ENCODE results near the gene PATL1.

GRCh38 chr11:59660621-59661020, 8.2 kb downstream of the PATL1 start:
- no peak for TF ChIP-seq ZNF645 (tag by site-specific recombination; IDR thresholded peaks at IDR 0.05)
- no peak for TF ChIP-seq MYNN (tag by site-specific recombination; IDR thresholded peaks at IDR 0.05; ENCODE audit: borderline replicate concordance)
- TF ChIP-seq CTCF (tag by site-specific recombination; IDR thresholded peaks at IDR 0.05), result no peak
- no peak for TF ChIP-seq ZBTB10 (tag by site-specific recombination; IDR thresholded peaks at IDR 0.05)
- TF ChIP-seq ZNF174 (tag by site-specific recombination; IDR thresholded peaks at IDR 0.05), result no peak
- no peak for TF ChIP-seq ZNF239 (tag by site-specific recombination; IDR thresholded peaks at IDR 0.05)

Measured in HEK293 (cell line).